NT2/D1 (cell line): ENCODE data around the gene GAB1.

Experiments
- DNase-seq: peaks from one replicate; pipeline ENCODE4 v3.0.0-alpha.2; 2011; ENCODE audit warnings: low read depth, low spot score
- H3K27me3 ChIP-seq: 2 replicates; pipeline ENCODE4 v1.6.0; 2011; ENCODE audit warnings: mild to moderate bottlenecking; ENCODE audit not compliant: insufficient read length, insufficient read depth
- H3K36me3 ChIP-seq: 2 replicates; pipeline ENCODE4 v1.6.1; 2011; ENCODE audit warnings: mild to moderate bottlenecking, low read length, mixed read lengths; ENCODE audit not compliant: insufficient read depth, insufficient read length
- H3K4me1 ChIP-seq: 2 replicates; pipeline ENCODE4 v1.5.1; 2011; ENCODE audit not compliant: insufficient read depth, insufficient read length
- H3K4me3 ChIP-seq: 2 replicates; pipeline ENCODE4 v1.5.1; 2011; ENCODE audit warnings: low read depth; ENCODE audit not compliant: insufficient read length
- H3K9ac ChIP-seq: 2 replicates; pipeline ENCODE4 v1.6.0; 2011; ENCODE audit warnings: low read depth; ENCODE audit not compliant: insufficient read length
- H3K9me3 ChIP-seq: 2 replicates; pipeline ENCODE4 v1.5.1; 2011; ENCODE audit warnings: mild to moderate bottlenecking, low read length; ENCODE audit not compliant: insufficient read depth
- SUZ12 ChIP-seq: IDR thresholded peaks from 2 replicates; pipeline ENCODE4 v1.6.1; 2011; ENCODE audit not compliant: insufficient read length, insufficient read depth; ENCODE audit errors: extremely low read depth
- YY1 ChIP-seq: IDR thresholded peaks from 2 replicates; pipeline ENCODE4 v1.6.1; 2011; ENCODE audit not compliant: insufficient read length, insufficient read depth
- ZNF274 ChIP-seq: IDR thresholded peaks from 2 replicates; pipeline ENCODE4 v1.6.1; 2011; ENCODE audit warnings: mild to moderate bottlenecking, low read depth, low read length

Gene GAB1

DNA sequence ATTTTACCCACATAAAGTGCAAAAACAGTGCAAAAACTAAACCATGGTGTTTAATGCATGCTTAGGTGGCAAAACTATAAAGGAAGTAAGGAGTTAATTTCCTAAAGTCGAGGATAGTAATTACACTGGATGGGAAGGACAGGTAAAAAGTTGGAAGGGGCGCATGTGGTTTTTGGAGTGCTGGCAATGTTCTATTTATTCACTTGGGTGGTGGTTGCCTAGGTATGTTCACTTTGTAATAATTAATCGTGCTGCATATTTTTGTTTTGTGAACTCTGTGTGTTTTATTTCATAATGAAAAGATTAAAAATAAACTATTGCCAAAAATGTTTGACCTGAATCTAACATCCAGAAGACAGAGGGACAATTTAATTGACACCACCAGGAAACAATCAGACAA, 144.7 kb downstream of the GAB1 start:
- no peaks in the 10 kb centered on the region for H3K36me3 ChIP-seq
- H3K9ac ChIP-seq, result no peak overlapping the region
- no peaks in the 10 kb centered on the region for H3K27me3 ChIP-seq
- no peaks in the 10 kb centered on the region for H3K4me1 ChIP-seq
- H3K9me3 ChIP-seq, result no peaks in the 10 kb centered on the region
- H3K4me3 ChIP-seq, result no peak overlapping the region
- TF ChIP-seq YY1 (no peak), SUZ12 (no peak), ZNF274 (no peak)
- DNase-seq, result no peak

DNA sequence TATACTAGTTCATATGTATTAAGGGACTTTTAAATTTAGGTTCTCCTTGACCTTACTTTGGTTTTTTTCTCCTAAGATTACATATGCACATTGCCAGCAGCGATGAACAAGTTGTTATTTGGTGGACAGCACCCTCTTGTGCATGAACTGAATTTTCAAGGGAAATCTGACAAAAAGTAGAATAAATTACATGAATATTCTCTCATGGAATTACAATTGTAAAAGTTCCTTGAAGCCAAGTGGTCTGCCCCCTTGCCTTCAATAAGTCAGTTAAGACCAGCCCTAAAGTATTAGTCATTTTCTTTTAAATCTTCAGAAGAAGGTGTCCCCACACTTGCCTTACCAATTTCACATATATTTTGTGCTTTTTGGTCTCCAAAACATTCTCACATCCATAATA, 146.2 kb downstream of the GAB1 start:
- H3K36me3 ChIP-seq, result no peaks in the 10 kb centered on the region
- no peak overlapping the region for H3K4me3 ChIP-seq
- no peaks in the 10 kb centered on the region for H3K27me3 ChIP-seq
- H3K4me1 ChIP-seq, result no peaks in the 10 kb centered on the region
- no peak overlapping the region for H3K9ac ChIP-seq
- peak; percentile 3 for DNase-seq
- TF ChIP-seq ZNF274 (no peak), SUZ12 (no peak), YY1 (no peak)
- H3K9me3 ChIP-seq, result no peaks in the 10 kb centered on the region

DNA sequence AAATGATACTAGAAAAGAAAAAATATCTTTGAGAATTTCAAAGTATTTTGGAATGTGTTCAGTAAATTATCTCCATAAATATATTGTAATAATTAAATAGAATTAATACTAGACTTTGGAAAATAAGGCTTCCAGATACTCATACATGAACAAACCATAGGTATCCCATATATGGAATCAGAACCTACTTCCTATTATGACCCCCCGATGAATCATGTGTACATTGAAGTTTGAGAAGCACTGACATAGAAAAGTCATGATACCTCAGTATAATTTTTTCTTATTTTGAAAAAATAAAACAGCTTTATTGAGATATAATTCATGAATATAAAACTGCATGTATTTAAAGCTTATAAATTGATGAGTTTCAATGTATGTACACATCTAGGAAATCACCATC, 149.6 kb downstream of the GAB1 start:
- H3K9ac ChIP-seq, result no peak overlapping the region
- TF ChIP-seq SUZ12 (no peak), YY1 (no peak), ZNF274 (no peak)
- no peaks in the 10 kb centered on the region for H3K36me3 ChIP-seq
- no peak for DNase-seq
- no peaks in the 10 kb centered on the region for H3K4me1 ChIP-seq
- H3K27me3 ChIP-seq, result no peaks in the 10 kb centered on the region
- H3K4me3 ChIP-seq, result no peak overlapping the region
- H3K9me3 ChIP-seq, result no peaks in the 10 kb centered on the region

DNA sequence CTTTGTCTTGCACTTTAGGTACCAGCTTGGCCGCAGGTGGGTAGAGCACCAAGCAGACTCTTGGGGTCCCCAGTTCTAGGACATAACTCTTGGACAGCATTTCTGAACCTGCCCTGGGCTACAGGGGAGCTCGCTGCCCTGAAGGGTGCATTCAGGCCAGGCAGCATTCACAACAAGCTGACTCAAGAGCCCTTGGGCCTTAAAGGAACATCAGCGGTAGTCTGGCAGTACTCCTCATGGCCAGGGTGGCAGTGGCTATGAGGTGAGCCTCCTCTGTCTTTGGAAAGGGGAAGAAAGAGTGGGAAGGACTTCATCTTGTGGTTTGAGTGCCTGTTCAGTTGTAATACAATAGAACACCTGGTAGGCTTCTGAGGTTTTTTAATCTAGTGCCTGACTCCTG, 152.0 kb downstream of the GAB1 start:
- no peaks in the 10 kb centered on the region for H3K27me3 ChIP-seq
- no peak for DNase-seq
- no peaks in the 10 kb centered on the region for H3K36me3 ChIP-seq
- no peaks in the 10 kb centered on the region for H3K4me1 ChIP-seq
- TF ChIP-seq SUZ12, result no peak
- no peak overlapping the region for H3K9ac ChIP-seq
- H3K9me3 ChIP-seq, result no peaks in the 10 kb centered on the region
- no peak overlapping the region for H3K4me3 ChIP-seq

DNA sequence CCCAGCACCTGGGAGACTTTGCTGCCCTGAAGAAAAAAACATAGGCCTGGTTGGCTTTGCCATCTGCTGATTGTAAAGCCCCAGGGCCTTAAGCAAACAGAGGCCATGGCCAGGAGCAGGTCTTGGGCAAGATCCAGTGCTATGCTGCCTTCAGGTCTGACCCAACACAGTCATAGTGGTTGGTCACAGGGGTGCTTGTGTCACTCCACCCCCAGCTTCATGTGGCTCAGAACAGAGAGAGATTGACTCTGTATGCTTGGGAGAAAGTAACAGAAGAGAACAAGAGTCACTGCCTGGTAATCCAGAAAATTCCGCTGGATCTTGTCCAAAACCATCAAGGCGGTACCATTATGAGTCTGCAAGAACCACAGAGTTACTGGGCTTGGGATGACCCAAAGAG, 152.4 kb downstream of the GAB1 start:
- no peaks in the 10 kb centered on the region for H3K4me1 ChIP-seq
- no peak for DNase-seq

DNA sequence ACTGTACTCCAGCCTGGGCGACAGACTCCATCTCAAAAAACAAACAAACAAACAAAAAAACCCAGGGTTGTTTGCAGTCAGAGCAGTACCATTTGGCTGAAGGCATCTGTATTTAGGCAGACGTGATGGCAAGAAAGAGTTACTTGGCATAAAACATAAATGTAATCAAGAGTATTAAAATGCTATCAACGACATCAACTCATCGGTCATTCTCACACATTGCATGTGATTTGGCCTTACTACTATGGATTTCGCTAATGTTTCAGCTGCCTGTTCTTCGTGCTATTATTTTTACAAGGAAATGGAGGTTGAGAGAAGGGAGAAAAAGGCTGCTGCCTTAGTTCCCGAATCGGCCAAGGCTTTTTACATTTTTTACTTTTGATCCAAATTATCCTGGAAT, 161.3 kb downstream of the GAB1 start:
- no peak for DNase-seq
- Histone ChIP-seq H3K36me3 (no peaks in the 10 kb centered on the region), H3K9ac (no peak overlapping the region), H3K4me3 (no peak overlapping the region), H3K4me1 (no peaks in the 10 kb centered on the region), H3K9me3 (no peaks in the 10 kb centered on the region), H3K27me3 (no peaks in the 10 kb centered on the region)
- TF ChIP-seq SUZ12 (no peak), ZNF274 (no peak), YY1 (no peak)

More for the DNA sequence above, 152.4 kb downstream of the GAB1 start:
- no peak overlapping the region for H3K4me3 ChIP-seq
- H3K9me3 ChIP-seq, result no peaks in the 10 kb centered on the region
- no peaks in the 10 kb centered on the region for H3K36me3 ChIP-seq
- TF ChIP-seq YY1 (no peak), ZNF274 (no peak), SUZ12 (no peak)
- H3K27me3 ChIP-seq, result no peaks in the 10 kb centered on the region
- no peak overlapping the region for H3K9ac ChIP-seq

DNA sequence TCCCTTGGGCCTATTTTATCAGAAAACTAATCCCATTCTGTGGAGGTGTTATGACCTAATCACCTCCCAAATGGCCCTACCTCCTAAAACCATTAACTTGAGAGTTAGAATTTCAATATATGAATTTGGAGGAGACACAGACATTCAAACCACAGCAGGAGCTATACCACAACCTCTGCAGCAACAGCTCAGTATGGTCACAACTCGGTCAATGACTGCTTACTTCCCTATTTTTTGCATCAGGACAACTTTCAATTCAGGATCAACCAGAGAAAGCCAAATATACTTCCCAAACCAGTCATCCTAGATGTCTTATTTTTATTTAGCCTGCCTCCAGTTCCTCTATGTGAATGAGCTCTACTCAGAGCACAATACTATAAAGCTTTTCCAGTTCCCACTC, 165.6 kb downstream of the GAB1 start:
- Histone ChIP-seq H3K9ac (no peak overlapping the region), H3K36me3 (no peaks in the 10 kb centered on the region), H3K4me1 (no peaks in the 10 kb centered on the region), H3K9me3 (no peaks in the 10 kb centered on the region), H3K27me3 (no peaks in the 10 kb centered on the region), H3K4me3 (no peak overlapping the region)
- no peak for TF ChIP-seq SUZ12
- TF ChIP-seq YY1, result no peak
- TF ChIP-seq ZNF274, result no peak
- no peak for DNase-seq

DNA sequence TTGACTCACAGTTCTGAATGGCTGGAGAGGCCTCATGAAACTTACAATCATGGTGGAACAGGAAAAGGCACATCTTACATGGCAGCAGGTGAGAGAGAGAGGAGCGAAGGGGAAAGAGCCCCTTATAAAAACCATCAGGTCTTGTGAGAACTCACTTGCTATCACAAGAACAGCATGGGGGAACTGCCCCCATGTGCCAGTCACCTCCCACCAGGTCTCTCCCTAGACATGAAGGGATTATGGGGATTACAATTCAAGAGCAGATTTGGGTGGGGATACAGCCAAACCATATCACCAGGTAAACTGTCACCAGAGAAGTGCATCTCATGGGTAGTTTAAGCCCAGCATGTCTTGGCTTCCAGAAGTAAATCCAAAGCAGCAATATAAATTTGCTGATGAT, 169.4 kb downstream of the GAB1 start:
- TF ChIP-seq YY1 (no peak), SUZ12 (no peak), ZNF274 (no peak)
- no peak overlapping the region for H3K4me3 ChIP-seq
- no peak for DNase-seq

More for the DNA sequence above, 169.4 kb downstream of the GAB1 start:
- H3K36me3 ChIP-seq, result no peaks in the 10 kb centered on the region
- no peak overlapping the region for H3K9ac ChIP-seq
- H3K27me3 ChIP-seq, result no peaks in the 10 kb centered on the region
- H3K4me1 ChIP-seq, result no peaks in the 10 kb centered on the region
- no peaks in the 10 kb centered on the region for H3K9me3 ChIP-seq
